H7 (cell line): Measurements from ENCODE around the gene ADCY5. TPM values are rescaled to one million over a fixed set of nuclear protein-coding genes. Genes with fewer than 3 reads are reported as not detected.

Source experiments
- DNase-seq: peaks from one replicate; pipeline ENCODE4 v3.0.0; 2012
- H3K27me3 ChIP-seq: 2 replicates; pipeline ENCODE4 v1.6.0; 2011; ENCODE audit warnings: mild to moderate bottlenecking, low read length; ENCODE audit not compliant: control insufficient read depth, insufficient read depth
- H3K36me3 ChIP-seq: replicated peaks from 2 replicates; pipeline ENCODE4 v1.5.1; 2011; ENCODE audit warnings: low read length; ENCODE audit not compliant: control insufficient read depth, insufficient read depth
- H3K4me3 ChIP-seq: 2 replicates; pipeline ENCODE4 v1.5.1; 2011; ENCODE audit warnings: low read depth, mild to moderate bottlenecking, control low read depth, low read length, moderate library complexity; ENCODE audit not compliant: insufficient read depth
- total RNA-seq: library from RNA; depleted of rRNA; stranded (reverse); fragments of >200 nt; shearing (Covaris generic); gene quantifications from 2 replicates; pipeline ENCODE4 v1.2.3, GENCODE V29; 2014

The ADCY5 gene
- total RNA-seq, 1 experiment from 2014 or later, result 2.4 TPM

- peak overlapping the region; percentile 59 for H3K4me3 ChIP-seq
- DNase-seq, result peak; percentile 96
- peaks cover 52% of the 10 kb centered on the region for H3K27me3 ChIP-seq
Observed at GRCh38 chr3:123447749-123448517, 957 bp downstream of the ADCY5 start.

GRCh38 chr3:123447416-123447748 is 1.5 kb downstream of the ADCY5 start:
- Histone ChIP-seq H3K36me3 (no peaks in the 10 kb centered on the region), H3K27me3 (peaks cover 52% of the 10 kb centered on the region), H3K4me3 (no peak overlapping the region)
- no peak for DNase-seq

More at GRCh38 chr3:123447749-123448517, 957 bp downstream of the ADCY5 start:
- no peaks in the 10 kb centered on the region for H3K36me3 ChIP-seq

DNA sequence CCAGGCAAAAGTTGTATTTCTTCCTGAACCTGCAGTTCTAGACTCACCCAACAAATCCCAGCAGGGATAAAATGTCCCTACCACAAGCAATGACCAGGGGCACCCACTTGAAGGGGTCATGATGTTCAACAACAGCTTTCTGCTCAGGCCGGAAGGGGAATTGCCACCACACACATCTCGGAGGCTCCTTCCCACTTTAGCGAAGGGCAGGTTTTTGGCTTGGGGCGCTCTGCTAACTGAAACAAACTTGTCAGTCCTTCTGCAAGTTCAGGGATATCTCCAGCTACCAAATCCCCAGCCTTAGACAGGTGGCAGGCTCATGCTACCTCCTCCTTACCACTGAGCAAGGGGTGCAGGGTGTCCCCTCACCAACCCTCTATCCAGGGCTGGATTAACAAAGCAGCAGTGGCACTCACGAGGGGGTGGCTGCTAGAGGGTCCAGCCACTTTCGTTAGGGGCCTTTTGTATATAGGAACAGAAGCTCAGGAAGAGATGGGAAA is 2.2 kb downstream of the ADCY5 start:
- Histone ChIP-seq H3K27me3 (peaks cover 52% of the 10 kb centered on the region), H3K36me3 (no peaks in the 10 kb centered on the region), H3K4me3 (no peak overlapping the region)
- no peak for DNase-seq

- H3K27me3 ChIP-seq, result peaks cover 52% of the 10 kb centered on the region
- DNase-seq, result no peak
- no peaks in the 10 kb centered on the region for H3K36me3 ChIP-seq
- no peak overlapping the region for H3K4me3 ChIP-seq
Observed at GRCh38 chr3:123446210-123446609, 2.7 kb downstream of the ADCY5 start.

GRCh38 chr3:123445702-123446101 is 3.2 kb downstream of the ADCY5 start:
- H3K27me3 ChIP-seq, result peaks cover 48% of the 10 kb centered on the region
- no peak overlapping the region for H3K4me3 ChIP-seq
- no peak for DNase-seq
- no peaks in the 10 kb centered on the region for H3K36me3 ChIP-seq

DNA sequence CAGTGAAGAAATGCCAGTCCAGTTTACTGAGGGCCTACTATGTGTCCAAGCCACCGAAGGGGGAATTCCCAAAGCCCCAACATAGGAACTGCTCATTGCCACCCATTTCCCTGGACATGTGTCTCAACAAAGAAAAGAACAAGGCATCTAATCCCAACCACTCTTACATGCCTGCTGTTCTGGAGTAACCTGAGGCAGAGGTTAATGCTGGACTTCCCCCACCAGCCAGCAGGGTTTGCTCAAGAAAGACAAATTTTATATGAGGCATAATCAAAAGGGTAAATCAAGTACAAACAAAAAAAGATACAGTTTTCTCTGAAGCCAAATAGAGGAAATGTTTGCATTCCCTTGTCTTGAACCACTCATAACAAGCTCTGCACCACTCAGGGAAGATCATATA is 4.1 kb downstream of the ADCY5 start:
- no peak overlapping the region for H3K4me3 ChIP-seq
- peaks cover 39% of the 10 kb centered on the region for H3K27me3 ChIP-seq
- H3K36me3 ChIP-seq, result no peaks in the 10 kb centered on the region
- no peak for DNase-seq

- Histone ChIP-seq H3K27me3 (peaks cover 34% of the 10 kb centered on the region), H3K36me3 (no peaks in the 10 kb centered on the region), H3K4me3 (no peak overlapping the region)
- DNase-seq, result no peak
Observed at GRCh38 chr3:123444023-123444422, 4.9 kb downstream of the ADCY5 start.

DNA sequence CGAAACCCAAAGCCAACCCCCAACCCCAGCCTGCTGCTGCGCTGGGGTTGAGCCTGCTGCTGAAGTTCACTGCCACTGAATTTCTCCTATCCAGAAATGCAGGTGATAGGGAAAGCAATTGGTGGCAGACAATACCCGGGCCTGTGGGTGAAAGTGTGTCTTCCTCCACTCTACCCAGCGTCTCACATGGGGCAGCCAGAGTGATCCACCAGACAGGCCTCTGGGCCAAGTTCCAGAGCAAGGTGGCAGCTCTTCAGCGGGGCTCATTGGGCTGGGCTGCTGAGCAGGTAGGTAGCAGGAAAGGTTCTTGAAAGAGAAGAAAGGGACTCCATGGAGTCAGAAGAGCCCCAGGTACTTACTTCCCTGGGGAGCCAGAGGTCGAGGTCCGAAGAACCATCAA is 6.0 kb downstream of the ADCY5 start:
- no peaks in the 10 kb centered on the region for H3K36me3 ChIP-seq
- H3K27me3 ChIP-seq, result peaks cover 24% of the 10 kb centered on the region
- H3K4me3 ChIP-seq, result no peak overlapping the region
- no peak for DNase-seq

DNA sequence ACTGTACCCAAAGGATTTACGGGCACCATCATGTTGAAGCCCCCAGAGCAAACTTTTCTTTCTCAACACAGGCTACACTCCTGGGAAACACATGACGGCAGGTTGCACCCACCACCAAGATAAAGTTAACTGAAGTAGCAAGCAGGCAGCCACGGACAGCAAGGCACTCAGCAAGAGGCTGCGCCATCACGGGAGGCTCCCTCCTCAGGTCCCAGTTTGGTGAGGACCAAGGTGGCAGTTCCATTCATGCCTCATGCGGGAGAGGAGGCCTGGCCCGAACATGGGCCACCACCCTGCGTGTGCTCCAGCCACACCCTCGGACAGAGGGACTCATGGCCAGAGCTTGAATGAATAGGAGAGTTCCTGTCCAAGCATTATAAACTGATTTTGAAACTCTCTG is 6.8 kb downstream of the ADCY5 start:
- Histone ChIP-seq H3K4me3 (no peak overlapping the region), H3K36me3 (no peaks in the 10 kb centered on the region), H3K27me3 (peaks cover 17% of the 10 kb centered on the region)
- DNase-seq, result no peak

DNA sequence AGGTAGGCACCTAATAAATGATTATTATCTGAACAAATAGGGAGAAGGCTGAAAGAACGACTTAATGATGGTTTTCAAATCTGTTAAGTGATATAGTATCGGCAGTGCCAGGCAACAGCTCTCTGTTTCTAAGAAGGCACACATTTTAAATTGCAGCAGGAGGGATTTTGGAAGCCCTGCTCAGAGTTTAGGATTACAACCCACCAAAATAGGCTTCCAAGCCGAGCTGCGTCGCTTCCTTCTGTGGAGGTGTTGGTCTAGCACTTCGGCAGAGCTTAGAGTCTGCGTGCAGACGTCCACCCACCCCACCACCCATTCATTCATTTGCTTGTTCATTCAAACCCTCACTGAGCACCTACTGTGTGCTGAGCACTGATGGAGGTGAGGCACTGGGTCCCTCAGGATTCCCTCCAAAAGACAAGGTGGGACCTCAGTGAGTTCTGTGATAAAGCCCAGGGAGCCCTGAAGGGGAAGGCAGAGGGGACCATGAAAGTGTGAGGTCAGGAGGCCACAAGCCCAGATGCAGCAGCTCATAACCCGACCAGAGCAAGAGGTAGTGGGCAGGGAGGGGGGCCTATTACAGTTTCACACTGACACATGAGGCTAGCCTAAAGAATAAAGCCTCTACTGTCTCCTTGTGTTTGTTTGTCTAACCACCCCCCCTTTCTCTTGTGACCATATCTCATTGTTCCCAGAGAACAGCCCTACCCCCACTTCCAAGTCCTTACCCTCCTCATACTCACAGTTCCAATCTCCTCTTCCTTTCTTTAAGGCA is 8.9 kb downstream of the ADCY5 start:
- DNase-seq, result no peak
- H3K36me3 ChIP-seq, result no peaks in the 10 kb centered on the region
- peaks cover under 1% of the 10 kb centered on the region; the same call in 1 of the 2 replicates for H3K27me3 ChIP-seq
- no peak overlapping the region for H3K4me3 ChIP-seq

DNA sequence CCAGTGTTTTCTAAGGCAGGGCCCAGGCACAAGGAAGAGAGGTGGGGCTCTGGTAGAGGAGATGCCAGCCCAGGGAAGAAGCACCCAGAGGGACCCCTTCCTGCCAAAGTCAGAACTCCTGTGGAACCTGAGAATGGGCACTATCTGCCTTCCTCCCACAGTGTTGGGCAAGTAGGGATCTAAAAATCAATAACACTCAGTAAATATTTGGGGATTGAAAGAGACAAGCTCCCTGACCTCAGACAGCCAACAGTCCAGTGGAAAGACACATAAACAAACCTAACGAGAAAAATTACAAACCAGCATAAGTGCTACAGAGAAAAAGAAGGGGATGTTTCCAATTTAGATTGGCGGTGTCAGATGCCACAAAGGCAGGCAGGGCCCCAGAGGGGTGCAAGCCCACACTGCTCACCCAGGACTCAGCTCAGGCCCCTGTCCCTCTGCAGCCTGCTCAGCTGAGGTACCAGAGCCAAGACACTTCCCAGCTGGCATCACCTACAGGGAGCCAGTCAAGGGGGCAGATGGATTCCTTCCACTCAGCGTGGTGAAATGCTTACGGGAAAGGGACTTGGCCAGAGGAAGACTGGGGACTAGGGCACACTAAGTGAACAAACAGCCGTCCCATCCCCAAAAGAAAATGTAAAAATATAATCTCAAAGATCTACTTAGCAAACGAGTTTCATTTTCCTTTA is 15.9 kb downstream of the ADCY5 start:
- Histone ChIP-seq H3K27me3 (no peaks in the 10 kb centered on the region), H3K36me3 (no peaks in the 10 kb centered on the region), H3K4me3 (no peak overlapping the region)
- DNase-seq, result no peak

DNA sequence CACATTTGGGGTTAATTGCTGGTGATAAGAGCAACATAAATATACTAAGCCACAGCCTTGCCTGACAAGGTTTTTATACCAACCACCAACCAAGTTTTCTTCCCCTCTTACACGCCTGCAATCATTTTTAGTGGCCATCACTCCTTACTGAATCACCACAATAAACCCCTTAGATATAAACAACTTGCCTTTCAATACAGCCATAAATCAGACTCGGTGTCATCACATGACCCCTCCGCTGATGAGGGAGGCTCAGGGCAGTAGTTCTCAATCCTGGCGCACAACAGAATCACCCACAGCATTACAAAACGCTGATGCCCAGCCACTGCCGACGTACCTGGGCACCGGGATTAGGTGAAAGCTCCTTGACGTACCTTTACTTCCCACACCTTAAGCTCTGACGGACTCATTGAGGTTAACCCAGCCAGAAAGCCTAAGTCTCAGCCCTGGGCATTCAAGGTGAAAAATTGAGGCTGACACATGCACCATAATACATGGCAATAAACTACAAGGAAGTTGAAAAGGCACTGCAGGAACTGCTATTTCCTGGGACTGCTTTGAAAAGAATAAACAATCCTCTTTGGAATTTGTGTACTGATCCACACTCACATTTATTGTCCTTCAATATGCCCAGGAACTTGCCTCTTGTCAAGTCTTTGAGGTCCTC is 17.1 kb downstream of the ADCY5 start:
- no peak for DNase-seq
- no peaks in the 10 kb centered on the region for H3K27me3 ChIP-seq

DNA sequence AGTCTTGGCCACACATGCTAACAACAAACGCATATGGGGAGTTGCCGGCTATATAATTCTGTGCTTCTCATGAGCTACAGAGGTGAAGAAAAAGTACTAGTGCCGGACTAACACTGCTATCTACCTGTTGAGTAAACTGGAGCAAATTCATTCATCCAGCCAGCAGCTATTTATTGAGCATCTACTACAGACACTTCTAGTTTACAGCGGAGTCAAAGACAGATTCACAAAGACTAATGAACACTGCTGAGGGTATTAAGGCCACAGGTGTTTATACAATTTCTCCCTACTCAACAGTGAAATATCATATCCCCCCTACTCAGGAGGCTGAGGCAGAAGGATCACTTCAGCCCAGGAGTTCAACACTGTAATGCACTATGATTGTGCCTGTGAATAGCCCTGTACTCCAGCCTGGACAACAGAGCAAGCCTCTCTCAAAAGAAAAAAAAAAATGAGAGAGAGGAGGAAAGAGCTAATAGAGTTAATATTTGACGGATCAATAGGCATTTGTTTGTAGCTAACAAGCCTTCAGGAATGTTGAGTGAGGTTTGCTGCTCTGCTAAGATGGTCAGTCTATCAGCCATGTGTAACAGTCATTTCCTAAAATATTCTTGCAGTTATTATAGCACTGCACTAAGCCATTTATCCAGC is 17.8 kb downstream of the ADCY5 start:
- no peaks in the 10 kb centered on the region for H3K36me3 ChIP-seq
- DNase-seq, result no peak
- no peaks in the 10 kb centered on the region for H3K27me3 ChIP-seq
- no peak overlapping the region for H3K4me3 ChIP-seq

More for the DNA sequence above, 17.1 kb downstream of the ADCY5 start:
- H3K4me3 ChIP-seq, result no peak overlapping the region
- no peaks in the 10 kb centered on the region for H3K36me3 ChIP-seq

GRCh38 chr3:123430266-123430665 is 18.6 kb downstream of the ADCY5 start:
- no peak for DNase-seq
- Histone ChIP-seq H3K4me3 (no peak overlapping the region), H3K36me3 (no peaks in the 10 kb centered on the region), H3K27me3 (no peaks in the 10 kb centered on the region)
